Measurements from ENCODE around the gene TRIM2. TPM values are rescaled to one million over a fixed set of nuclear protein-coding genes. Genes with fewer than 3 reads are reported as not detected.

TRIM2 gene
- total RNA-seq, 4 donors from 2014 or later: 14.5 to 29.7 (median 16.6) TPM

DNA sequence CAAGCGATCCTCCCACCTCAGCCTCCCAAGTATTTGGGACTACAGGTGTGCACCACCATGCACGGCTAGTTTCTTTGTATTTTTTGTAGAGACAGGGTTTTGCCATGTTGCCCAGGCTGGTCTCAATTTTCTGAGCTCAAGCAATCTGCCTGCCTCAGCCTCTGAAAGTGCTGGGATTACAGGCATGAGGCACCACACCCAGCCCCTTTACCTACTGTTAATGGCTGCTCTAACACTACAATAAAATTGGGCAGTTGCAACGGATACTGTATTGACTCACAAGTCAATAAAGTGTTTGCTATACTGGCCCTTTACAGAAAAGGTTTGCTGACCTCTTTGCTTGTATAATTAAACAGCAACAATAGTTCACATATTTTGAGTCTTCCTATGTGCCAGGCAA lies 41.5 kb downstream of the TRIM2 start:
- TF ChIP-seq, protein P1, sequence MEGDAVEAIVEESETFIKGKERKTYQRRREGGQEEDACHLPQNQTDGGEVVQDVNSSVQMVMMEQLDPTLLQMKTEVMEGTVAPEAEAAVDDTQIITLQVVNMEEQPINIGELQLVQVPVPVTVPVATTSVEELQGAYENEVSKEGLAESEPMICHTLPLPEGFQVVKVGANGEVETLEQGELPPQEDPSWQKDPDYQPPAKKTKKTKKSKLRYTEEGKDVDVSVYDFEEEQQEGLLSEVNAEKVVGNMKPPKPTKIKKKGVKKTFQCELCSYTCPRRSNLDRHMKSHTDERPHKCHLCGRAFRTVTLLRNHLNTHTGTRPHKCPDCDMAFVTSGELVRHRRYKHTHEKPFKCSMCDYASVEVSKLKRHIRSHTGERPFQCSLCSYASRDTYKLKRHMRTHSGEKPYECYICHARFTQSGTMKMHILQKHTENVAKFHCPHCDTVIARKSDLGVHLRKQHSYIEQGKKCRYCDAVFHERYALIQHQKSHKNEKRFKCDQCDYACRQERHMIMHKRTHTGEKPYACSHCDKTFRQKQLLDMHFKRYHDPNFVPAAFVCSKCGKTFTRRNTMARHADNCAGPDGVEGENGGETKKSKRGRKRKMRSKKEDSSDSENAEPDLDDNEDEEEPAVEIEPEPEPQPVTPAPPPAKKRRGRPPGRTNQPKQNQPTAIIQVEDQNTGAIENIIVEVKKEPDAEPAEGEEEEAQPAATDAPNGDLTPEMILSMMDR (IDR thresholded peaks at IDR 0.05; ENCODE audit: low read depth): no peak

DNA sequence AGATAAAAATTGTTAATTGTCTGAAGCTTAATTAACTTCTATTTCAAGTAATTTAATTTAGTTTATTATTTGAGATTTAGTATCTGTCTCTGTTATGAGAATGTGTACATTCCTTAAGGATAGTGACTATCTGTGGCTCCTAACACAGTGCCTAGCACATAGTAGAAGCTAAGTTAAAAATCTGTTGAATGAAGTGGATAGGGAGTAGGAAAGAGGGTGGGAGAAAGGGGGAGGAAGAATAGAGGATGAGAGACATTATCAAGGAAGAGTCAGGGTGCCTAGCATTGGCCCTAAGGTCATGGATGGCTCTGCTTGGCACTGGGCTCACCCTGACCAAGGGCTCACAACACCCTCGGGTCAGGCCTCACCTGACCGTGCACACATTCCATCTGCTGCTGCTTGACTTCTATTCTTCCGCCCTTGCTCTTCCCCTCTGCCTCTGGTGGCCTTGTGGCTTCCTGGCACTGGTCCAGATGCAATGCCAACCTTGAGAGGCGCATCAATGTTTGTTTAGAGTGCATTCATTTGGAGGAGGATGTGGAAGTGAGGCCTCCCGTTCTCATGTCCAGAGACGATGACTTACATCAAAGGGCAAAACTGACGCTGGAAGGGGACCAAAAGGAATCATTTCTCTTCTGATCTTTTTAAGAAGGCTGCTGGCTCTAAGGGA lies 42.3 kb downstream of the TRIM2 start:
- TF ChIP-seq, protein P1 (IDR thresholded peaks at IDR 0.05; ENCODE audit: low read depth): no peak

DNA sequence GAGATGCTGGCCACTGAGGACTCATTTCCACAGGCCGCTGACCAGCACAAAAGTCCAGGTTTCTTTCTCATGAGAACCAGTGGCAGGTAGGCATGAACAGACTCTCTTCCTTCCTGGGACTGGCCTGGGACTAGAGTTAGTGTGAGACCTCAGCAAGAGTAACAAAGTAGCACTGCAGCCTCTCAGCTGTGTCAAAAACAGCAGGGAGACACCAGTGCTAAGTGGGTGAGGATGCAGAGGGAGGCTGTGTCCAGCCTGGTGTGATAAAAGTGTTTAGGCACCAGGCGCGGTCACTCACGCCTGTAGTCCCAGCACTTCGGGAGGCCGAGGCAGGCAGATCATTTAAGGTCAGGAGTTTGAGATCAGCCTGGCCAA lies 42.9 kb downstream of the TRIM2 start:
- TF ChIP-seq, protein P1 (IDR thresholded peaks at IDR 0.05; ENCODE audit: low read depth): no peak

DNA sequence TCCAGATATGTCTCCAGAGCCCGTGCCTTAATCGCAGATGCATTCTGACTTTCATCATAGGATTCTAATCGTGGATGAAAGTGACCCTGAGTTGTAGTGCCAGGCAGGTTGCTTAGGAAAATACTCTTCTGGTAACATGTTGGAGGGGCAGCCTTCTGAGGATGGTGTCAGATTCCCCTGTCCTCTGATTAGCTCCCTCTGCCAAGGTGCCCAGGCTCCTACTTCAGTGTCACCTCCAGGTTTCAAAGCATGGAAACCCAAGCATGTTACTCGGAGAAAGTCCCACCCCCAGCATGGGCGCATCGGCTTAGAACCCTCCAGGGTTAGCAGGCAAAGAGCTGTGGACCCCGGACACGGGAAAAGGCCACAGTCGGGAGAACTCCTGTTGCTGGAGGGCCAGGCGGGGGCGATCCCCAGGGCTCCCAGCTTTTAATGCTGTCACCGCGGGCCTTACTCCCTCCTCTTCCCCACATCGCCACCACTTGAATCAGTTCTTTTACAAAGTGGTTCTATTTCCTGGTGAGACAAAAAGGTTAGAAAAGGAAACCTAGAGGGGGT lies 44.5 kb downstream of the TRIM2 start:
- TF ChIP-seq, protein P1 (IDR thresholded peaks at IDR 0.05; ENCODE audit: low read depth): no peak

DNA sequence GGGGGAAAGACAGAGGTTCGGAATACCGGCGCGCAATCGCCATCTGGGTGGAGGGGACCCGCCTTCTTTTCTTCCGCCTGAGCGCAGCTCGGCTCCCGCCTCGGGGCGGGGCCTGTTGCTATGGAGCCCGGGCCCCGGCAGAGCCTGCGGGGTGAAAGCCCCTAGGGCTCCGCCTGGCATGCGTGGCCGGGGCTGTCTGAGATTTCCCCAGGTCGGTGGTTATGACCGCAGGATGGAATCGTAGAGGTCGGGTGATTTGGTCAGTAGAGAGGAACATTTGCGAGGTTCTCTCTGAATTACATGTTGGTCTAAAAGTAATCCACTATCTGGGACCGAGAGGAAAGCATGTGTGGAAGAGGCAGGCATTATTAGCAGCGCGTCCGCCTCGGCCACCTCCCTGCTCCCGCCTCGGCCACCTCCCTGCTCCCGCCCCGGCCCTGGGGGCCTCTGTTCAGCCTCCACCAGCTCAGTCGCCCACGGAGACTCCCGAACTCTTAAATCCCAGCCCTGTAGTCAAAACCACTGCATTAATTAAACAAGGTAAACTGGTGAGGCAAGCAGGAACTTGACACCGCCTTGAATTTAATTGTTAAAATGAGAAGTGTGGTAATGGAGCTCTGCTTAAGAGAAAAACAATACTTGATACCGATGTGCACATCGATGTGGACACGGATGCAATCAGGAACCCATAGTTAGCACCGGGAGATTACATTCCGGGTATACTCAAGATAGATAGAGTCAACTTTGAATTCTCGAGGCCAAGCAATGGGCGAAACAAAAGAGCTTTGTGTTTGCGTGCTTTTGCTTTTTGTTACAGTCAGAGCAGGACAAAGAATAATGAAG lies 45.2 kb downstream of the TRIM2 start:
- TF ChIP-seq, protein P1 (IDR thresholded peaks at IDR 0.05; ENCODE audit: low read depth): no peak

DNA sequence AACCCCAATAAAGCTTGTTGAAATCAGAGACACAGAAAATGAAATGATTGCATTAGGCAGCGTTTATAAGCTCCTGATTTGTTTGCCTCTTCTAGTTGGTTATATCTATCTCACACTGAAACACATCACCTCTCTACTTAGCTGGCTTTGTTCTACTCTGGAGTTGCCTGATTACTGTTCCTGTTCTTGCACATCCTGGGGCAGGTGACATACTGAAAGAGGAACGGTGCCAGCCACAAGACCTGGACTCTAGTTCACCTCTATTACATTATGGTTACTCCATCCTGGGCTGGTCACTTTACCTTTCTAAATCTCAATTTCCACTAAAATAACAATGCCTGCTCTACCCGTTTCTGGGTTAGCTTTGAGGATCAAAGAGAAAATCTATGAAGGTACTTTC lies 47.9 kb downstream of the TRIM2 start:
- TF ChIP-seq, protein P1 (IDR thresholded peaks at IDR 0.05; ENCODE audit: low read depth): no peak

DNA sequence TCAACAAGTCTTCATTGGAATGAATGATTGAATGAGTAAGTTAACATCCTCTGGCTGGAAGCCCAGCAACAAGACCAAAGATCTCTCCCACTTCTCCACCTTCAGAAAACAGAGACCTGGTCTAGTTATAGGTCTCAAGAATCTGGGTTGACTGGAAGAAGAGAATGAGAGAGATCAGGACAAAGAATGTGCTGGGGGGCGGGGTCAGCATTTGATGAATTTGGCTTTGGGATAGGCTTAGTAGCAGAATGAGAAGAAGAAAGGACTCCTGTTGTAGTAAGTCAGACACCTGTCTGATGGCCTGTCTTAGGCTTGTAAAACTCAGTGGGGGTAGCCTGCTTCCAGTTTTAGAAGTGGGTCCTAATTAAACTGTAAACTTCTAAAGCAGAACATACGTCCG lies 51.0 kb downstream of the TRIM2 start:
- TF ChIP-seq, protein P1 (IDR thresholded peaks at IDR 0.05; ENCODE audit: low read depth): no peak

Data from subcutaneous adipose tissue (tissue), 4 donors.